Adipose tissue (tissue), 3 donors: ENCODE results near the gene CBLIF. TPM values are rescaled to one million over a fixed set of nuclear protein-coding genes. Genes with fewer than 3 reads are reported as not detected.
"Not testable (repeated sequence)": the region's sequence is repeated elsewhere in the genome, so short reads cannot be mapped to it uniquely, and the experiment has no call there.

ENCODE experiments used
- H3K27ac ChIP-seq: one replicate; pipeline ENCODE4 v1.5.1; 2013; ENCODE audit warnings: low read depth, low read length
- WGBS, 3 donors: extraction: QIAGEN DNeasy Blood & Tissue Kit; methylation state at CpG; one replicate each; pipeline ENCODE4 v1.1.7; 2013; 5-methylcytosine and 5-hydroxymethylcytosine counted together
- polyA plus RNA-seq, 3 donors: library from polyadenylated mRNA; stranded (reverse); fragments of 200-250 nt; gene quantifications; one replicate each; pipeline ENCODE4 v1.2.3, GENCODE V29; 2013
- donor health status: healthy with polysubstance abuse.
- donor health status: Bipolar disorder and iron deficiency.
- donor health status: healthy.

Gene CBLIF
- polyA plus RNA-seq, 3 donors = 0.03 to 160 (median 2.1) TPM

DNA sequence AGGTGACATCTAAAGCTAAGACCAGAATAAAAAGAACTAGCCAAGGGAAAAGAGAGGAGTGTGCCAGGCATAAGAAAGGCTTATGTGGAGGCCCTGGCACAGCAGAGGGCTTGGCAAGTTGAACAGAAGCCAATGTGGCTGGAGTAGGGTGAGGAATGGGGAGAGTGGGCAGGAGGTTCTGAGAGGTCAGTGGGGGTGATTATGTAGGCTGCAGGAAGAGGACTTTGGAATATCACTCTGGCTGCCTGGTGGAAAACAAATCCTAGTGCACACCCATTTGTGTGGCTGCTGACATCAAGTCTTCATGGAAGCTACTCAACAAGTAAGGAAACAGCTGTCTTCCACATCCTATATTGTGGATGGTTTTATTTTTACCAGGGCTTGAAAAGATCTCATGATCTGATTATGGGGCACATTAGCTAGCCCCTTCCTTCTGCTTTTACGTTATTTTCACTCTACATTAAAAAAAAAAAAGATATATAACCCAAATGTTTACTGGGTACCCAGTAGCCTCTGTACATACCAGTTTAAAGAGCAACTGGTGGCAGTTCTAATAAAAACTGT lies 38.2 kb downstream of the CBLIF start:
- WGBS, 3 donors = 54 to 86% (median 68%) methylated on average over 1 of the region's 1 CpG

DNA sequence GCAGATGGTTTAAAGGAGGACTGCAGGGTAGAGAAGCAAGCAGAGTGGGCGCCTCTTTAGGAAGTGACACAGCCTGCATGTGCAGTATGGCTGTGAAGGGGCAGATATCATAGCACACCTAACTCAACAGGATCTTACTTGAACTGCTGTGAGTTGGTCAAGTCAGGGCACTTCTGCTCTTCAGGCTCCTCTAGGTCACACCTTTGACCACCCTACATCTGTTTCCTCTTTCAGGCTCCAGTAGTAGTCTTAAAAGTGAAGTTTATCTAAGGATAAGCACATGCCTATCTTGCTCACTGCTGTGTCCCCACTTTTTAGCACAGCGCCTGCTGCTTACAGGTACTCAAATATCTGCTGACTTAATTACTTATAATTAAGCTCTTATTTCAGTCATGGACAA lies 41.2 kb downstream of the CBLIF start:
- 89 to 96% (median 90%) methylated on average over 2 of the region's 2 CpGs for WGBS, 3 donors
- no peak overlapping the region for H3K27ac ChIP-seq

More for the DNA sequence above, 38.2 kb downstream of the CBLIF start:
- H3K27ac ChIP-seq = no peak overlapping the region

DNA sequence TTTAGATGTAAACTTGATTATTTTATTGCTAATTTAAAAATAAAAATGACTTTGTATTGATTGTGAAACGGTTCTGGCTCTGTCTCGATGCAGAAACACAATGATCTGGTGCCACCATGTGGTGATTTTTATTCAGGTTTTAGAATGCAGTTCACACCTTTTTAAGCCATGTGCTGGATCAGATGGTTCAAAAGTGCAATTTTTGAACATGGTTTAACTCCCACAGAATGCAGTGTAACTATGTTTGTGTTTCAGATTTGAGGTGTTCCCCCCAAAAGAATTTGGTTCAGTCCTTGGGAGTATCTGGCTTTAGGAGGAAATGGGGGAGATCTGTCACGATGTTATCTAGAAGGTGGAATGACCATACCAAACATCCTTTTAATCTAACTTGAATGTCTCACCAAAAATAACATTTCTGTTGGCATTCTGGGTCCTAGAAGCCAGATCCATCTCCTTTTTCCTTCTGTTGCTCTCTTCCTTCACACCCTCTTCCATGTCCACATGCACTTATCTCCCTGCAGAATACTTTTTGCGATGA lies 42.6 kb downstream of the CBLIF start:
- H3K27ac ChIP-seq = no peak overlapping the region
- 47 to 49% (median 48%) methylated on average over 4 of the region's 4 CpGs for WGBS, 3 donors

DNA sequence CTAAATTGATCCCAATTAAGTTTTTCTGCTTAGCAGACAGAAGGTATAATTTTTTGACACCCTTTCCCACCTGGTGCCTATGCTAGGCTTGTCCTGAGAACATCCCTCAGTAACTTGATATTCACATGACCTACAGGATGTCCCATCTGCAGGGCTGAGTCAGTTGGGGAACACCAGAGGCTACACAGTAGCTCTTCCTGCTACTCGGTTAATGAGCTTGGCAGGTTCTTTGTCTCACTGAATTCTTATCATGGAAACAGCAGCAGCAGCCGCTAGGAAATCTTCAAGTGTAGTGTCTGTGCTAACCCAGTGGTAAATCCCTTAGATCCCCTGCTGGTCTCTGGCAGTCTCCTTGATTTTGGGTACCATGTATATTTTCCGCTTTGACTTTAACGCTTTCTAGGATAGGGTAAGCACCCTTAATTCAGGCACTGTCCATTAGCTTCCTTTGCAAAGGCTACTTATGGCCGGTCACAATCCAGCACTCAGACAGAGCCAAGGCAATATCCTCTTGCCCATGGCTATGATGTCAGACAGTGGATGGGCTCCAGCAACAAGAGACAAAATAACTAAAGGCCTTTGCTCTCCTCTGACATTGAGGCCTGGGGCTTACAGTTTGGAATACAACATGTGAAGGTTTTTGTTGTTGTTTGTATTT lies 43.2 kb downstream of the CBLIF start:
- WGBS, 3 donors = 55 to 62% (median 55%) methylated on average over 5 of the region's 5 CpGs
- no peak overlapping the region for H3K27ac ChIP-seq

DNA sequence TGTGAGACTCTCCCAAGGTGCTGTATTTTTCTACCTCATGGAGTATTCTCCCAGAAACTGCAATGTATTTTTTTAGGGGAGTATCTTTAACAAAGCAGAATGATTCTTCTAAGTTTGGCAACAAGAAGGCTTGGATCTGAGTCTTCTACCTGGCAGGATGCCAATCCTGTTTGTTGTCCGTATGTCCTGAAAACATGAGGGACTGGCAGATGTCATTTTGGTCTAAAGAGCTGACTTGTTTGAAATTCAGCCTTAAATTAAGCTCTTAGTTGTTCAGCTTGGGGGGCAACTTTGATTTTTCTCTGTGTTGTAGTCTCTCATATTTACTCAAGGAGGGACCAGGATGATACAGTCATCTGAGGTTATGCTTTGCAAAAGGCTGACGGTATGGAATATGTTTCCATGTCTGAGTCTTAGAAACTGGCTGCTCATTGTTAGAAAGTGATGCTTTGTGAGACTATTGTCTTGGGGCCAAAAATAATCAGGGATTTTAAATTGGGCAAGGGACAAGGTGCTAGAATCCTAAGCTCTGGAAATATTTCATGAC lies 44.1 kb downstream of the CBLIF start:
- H3K27ac ChIP-seq = no peak overlapping the region
- WGBS, 3 donors = 53 to 69% (median 63%) methylated on average over 2 of the region's 2 CpGs

DNA sequence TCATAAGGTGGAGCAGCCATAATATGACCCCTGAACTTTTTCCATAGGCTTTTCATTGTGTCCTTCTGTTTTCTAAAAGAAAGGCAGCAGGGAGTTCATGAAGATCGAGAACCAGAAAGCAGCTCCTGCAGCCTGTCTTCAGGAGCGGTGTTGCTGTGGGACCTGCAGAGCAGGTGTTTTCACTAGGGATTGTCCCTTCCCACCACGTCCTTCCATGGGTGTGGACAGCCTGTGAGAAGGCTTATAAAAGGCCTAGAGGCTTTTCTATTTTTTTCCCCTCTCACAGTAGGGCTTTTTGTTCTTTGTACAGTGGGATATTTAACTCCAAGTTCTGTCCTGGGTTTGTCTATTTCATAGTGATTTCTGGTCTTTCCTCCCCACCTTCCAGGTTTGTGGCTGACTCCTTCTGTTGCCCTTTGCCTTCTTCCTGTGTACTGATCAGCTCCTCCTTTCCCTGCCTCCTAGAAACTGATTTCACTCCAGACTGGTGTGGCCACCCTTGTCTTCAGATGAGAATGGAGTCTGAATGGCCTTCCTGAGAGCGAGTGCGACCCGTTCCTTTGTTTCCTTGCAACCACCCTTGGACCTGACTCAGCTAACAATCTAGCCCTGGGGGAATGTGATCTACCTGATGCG lies 44.8 kb downstream of the CBLIF start:
- no peak overlapping the region for H3K27ac ChIP-seq
- 83 to 91% (median 88%) methylated on average over 7 of the region's 7 CpGs for WGBS, 3 donors

DNA sequence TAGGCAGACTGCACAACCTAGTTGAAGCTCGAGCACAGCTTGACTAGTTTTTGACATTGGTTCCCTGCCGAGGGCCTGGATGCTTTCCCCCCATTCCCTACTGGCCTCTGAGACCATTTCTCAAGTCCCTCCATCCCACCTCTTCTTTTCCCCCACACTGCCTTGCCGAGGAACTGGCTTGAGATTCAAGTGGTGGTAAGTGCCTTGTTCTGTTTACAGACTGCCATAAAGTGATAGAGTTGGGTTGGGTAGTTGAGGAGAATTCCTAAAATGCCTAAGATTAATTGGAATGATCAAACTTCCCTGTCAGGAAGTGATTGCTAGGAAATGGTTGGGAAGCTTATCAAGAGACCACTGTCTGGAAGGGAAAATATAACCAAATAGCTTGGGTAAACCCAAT lies 50.9 kb downstream of the CBLIF start:
- WGBS, 3 donors = 82 to 86% (median 85%) methylated on average over 3 of the region's 3 CpGs
- no peak overlapping the region for H3K27ac ChIP-seq

DNA sequence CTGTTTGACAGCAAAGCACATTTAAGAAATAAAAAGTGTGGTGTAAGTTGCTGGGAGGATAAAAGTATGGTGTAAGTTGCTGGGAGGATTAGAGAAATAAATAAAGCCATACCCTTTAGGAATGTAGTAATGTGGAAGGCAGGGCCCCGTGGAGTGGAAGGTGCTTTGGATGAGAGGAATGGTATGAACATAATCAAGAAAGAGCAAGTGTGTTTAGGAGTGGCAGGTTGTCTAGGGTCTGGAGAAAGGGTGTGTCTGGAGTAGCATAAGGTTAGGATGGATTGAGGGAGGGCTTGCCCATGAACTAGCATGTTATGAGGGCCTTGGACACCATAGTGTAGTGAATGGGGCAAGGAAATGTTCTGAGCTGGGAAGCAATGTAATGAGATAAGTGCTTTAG lies 52.8 kb downstream of the CBLIF start:
- 75 to 93% (median 77%) methylated on average over 1 of the region's 1 CpG for WGBS, 3 donors
- H3K27ac ChIP-seq = no peak overlapping the region

DNA sequence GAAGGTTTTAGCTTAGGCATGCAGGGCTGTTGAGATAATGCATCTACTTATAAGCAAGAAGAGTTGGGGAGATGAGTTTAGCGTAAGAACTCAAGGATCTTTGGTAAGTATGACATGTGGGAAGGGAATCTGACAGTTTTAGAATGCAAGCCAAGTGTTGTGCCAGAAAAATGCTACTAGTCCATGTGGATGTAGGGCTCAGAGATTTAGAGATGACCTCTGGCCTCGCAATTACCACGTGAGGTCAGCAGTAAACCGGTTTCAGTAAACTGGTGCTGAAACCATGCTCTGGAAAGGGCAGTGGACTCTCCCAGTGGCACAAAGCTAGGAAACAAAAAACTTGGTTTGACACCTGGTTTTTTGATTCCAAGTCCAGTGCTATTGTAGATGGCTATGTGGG lies 53.7 kb downstream of the CBLIF start:
- 86 to 91% (median 91%) methylated on average over 4 of the region's 4 CpGs for WGBS, 3 donors
- no peak overlapping the region for H3K27ac ChIP-seq

DNA sequence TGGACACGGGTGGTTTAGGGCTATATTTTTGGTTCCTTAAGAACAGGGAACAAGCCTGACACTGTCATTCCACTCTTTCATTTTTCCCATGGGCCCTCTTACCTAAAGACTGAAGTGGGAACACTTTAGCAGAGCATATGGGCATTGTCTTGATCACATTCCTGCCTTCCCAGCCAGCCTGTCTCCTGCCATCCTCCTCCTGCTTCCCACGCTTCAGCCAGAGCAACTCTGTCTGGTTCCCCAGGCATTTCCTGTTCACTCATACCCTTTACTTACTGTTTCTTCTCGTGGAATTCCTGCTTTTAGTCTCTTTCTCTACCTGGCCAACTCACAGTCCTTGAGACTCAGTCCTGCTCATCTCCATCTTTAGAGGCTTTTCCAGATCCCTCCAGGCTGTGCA lies 57.5 kb downstream of the CBLIF start:
- no peak overlapping the region for H3K27ac ChIP-seq

DNA sequence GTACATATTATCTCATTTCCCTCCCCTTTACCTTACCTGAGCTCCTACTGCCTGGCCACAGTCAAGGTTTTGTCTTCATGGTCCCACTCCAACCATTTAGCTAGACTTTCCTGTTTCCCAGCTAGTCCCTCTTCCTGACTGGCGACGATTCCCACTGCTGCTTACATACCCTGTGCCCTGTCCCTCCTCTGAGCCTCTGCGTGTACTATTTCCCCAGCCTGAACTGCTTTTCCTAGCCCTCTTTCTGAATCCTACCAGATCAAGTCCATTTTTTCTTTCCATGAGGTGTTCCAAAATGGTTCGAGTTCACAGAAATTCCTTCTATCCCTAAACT lies 58.1 kb downstream of the CBLIF start:
- 52 to 81% (median 74%) methylated on average over 4 of the region's 4 CpGs for WGBS, 3 donors
- H3K27ac ChIP-seq = no peak overlapping the region

More for the DNA sequence above, 57.5 kb downstream of the CBLIF start:
- 61 to 64% (median 62%) methylated on average over 3 of the region's 3 CpGs for WGBS, 3 donors

DNA sequence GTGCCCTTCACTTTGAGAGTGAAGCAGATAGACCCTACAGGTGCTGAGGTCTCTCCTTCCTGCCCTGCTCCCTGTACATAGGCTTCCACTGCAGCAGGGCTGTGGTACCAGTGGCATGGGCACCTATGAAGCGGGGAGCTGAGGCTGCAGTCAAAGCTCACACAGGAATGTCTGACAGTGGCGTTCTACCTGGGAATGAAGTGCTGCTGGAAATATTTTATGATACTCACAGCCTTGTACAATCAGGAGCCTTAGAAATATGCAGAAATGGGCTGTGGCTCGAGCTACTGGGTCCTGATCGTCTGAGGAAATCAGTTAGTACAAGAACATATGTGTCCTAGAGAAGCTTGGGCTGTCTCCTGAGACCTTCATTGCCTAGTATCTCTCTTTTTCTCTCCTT lies 59.5 kb downstream of the CBLIF start:
- WGBS, 3 donors = 92 to 97% (median 93%) methylated on average over 4 of the region's 4 CpGs
- H3K27ac ChIP-seq = no peak overlapping the region

DNA sequence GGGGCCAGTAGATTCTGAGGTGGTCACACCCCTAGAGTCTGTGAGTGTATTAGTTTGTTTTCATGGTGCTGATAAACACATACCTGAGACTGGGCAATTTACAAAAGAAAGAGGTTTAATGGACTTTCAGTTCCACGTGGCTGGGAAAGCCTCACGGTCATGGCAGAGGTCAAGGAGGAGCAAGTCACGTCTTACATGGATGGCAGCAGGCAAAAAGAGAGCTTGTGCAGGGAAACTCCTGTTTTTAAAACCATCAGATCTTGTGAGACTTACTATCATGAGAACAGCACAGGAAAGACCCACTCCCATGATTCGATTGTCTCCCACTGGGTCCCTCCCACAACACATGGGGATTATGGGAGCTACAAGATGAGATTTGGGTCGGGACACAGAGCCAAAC lies 60.9 kb downstream of the CBLIF start:
- WGBS, 3 donors = 79 to 91% (median 89%) methylated on average over 5 of the region's 5 CpGs
- H3K27ac ChIP-seq = not testable (repeated sequence)

DNA sequence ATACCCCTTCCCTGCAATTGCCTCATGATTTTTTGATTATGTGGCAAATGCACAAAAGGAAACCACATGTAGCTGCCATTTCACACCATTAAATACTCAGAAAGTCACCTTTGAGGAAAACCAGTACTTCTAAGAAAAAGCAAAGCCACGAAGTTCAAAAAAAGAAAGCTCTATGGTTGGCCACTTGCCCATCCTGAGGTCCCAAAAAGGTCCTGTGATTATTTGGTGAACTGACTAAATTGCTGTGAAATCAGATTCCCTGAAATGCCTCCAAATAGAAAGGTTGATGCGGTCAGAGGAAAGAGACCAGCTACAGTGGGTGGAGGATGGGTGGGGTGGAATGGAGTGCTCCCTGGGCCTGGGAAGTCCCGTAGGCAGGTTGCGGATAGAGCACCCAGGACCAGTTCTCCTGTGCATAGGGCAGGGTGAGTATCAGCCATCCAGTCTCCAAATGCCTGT lies 61.6 kb downstream of the CBLIF start:
- H3K27ac ChIP-seq = no peak overlapping the region
- WGBS, 3 donors = 71 to 90% (median 73%) methylated on average over 4 of the region's 4 CpGs

DNA sequence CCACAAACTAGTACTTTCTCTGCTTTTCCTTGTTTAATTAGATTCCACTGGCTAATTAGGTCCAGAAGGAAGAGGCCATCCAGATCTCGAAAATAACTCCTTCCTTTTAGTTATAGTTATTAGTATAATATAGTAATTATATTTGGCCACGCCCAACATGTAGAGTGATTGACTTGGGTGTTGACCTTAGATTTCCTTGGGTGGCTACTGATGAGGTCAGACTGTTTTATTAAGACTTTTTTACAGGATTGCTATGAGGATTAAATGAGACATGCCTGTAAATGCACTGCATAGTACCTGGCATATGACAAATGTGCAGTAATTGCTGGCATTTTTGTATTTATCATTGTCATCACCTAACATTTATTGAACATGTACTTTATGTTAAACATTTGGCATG lies 63.2 kb downstream of the CBLIF start:
- no peak overlapping the region for H3K27ac ChIP-seq
- WGBS, 3 donors = 79 to 92% (median 82%) methylated on average over 2 of the region's 2 CpGs

DNA sequence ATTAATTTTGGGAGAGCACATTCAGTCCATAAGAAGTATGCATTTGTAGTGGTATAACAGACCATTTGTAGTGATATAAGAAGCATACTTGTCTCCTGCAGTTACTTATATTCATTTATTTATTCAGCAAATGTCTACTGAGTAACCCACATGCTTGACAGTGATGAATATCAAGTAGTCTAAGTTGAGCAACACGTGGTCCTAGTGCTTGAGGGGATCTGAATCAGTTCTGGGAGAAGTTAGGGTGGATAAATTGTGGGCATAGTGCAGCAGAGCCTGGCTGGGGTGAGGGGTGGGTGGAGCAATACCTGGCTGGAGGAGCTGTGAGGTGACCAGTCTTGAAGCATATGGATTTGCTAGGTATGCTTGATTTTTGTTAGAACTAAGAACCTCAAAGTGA lies 65.8 kb downstream of the CBLIF start:
- H3K27ac ChIP-seq = no peak overlapping the region
- 42 to 59% (median 43%) methylated on average over 1 of the region's 1 CpG for WGBS, 3 donors
